T follicular helper cell (primary cell): ENCODE data around the gene ALDH3B2.
"Not testable (repeated sequence)": the region's sequence is repeated elsewhere in the genome, so short reads cannot be mapped to it uniquely, and the experiment has no call there.

Source experiments
- DNase-seq: peaks from one replicate; pipeline ENCODE4 v3.0.0-alpha.2; 2020; ENCODE audit warnings: low read depth

ALDH3B2 gene

DNA sequence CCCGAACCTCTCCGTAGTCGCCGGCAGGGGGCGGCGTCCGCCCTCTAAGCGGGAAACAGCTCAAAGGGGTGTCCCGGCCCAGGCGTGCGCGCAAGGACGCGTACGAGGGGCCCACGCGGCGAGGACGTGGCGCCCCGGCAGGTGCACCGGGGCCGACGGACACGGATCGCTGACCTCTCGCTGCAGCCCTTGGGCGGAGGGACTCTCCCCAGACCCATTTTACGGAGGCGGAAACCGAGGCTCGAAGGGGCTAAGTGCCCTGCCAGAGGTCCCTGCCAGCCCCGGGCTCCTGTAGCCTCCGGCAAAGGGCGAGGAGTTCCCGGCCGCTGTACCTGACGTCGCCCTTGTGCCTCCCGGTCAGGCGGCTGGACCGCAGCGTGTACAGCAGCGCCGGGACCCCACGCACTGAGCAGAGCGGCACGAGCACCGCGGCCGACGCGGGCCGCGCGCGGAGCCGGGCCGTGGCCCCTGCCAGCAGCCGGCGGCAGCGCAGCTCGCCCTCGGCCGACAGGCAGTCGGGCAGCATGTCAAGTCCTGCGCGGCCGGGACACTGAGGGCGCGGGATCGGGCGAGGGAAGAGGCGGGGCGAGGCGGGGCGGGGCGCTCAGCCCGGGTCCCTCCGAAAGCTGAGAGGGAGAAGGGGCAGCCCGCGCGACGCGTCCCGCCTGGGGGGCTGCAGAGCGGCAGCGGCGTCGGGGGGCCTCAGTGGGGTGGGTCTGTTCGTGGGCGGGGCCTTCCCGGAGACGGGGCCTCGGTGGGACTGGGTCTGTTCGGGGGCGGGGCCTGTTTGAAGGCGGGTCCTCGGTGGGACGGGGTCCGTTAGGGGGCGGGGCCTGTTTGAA lies 44.8 kb downstream of the ALDH3B2 start, which contains the start of gene NUDT8:
TSS of gene NUDT8 (minus strand) at position 552 of the 842 bp plus-strand sequence. CDS start at position 526, 26 bp downstream.
- DNase-seq, result peak; percentile 80

- no peak for DNase-seq
Observed at GRCh38 chr11:67628710-67629385, 45.6 kb downstream of the ALDH3B2 start.

DNA sequence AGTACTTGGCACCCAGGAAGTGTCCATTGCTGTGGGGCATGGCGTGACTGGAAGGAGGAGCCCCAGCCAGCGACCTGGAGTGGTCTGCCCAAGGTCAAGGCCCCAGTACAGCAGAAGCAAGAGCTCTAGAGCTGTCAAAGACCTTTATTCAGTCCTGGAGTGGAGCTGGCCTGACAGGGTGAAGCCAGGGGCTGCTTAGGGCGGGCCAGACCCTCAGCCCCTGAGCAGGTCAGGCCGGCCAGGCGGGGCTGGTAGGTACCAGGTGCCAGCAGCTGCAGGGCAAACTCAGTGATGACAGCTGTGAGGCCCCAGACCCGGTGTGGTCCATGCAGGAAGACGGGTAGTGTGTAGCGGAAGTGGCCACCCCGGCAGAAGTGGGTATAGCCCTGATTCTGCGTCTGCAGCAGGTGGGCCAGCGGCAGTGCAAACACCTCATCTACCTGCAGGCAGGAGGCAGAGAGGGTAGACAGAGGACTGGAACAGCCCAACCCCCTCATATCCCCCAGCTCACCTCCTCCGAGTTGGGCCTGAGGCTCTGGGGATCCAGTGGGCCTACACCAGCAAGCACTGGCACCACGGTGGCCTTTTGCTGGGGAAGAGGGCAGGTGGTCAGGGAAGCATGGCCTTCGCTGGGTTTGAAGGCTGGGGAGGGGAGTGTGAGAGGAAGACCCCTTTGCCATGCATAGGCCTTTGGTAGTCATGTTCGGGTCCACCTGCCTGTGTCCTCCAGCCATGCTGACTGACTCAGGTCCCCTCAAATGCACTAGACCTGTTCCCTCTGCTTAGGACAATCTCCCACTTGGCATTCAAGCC lies 46.4 kb downstream of the ALDH3B2 start:
- DNase-seq, result no peak

- no peak for DNase-seq
Observed at GRCh38 chr11:67627441-67627811, 47.0 kb downstream of the ALDH3B2 start.

DNA sequence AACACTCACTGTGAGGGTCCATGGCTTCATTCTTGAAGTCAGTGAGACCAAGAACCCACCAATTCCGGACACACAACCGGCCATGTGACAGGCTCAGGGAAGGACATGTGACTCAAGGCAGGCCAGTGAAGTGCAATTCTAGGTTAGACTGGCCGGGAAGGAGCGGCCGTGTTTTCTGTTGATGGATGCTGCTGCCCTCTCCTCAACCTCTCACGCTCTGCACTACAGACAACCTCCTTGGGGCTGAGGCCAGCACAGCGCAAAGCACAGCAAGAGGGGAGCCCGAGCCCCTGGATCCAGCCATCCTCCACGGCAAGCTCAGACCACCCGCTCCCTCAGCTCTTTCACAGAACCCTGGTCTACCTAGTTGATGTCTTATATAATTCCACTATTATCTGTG lies 47.5 kb downstream of the ALDH3B2 start:
- no peak for DNase-seq

GRCh38 chr11:67626131-67626833 lies 48.1 kb downstream of the ALDH3B2 start:
- DNase-seq, result not testable (repeated sequence)

DNA sequence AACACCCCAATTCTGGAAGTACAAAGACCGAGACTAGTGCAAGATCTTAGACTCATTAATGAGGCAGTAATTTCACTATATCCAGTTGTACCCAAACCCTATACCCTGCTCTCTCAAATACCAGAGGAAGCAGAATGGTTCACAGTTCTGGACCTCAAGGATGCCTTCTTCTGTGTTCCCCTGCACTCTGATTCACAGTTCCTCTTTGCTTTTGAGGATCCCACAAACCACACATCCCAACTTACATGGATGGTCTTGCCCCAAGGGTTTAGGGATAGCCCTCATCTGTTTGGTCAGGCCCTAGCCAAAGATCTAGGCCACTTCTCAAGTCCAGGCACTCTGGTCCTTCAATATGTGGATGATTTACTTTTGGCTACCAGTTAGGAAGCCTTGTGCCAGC lies 50.6 kb downstream of the ALDH3B2 start:
- not testable (repeated sequence) for DNase-seq

- DNase-seq, result not testable (repeated sequence)
Observed at GRCh38 chr11:67622905-67623304, 51.5 kb downstream of the ALDH3B2 start.

DNA sequence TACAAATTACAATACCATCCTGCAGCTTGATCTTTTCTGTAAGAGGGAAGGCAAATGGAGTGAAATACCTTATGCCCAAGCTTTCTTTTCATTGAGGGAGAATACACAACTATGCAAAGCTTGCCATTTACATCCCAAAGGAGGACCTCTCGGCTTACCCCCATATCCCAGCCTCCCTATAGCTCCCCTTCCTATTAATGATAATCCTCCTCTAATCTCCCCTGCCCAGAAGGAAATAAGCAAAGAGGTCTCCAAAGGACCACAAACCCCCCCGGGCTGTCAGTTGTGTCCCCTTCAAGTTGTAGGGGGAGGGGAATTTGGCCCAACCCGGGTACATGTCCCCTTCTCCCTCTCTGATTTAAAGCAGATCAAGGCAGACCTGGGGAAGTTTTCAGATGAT lies 52.5 kb downstream of the ALDH3B2 start:
- not testable (repeated sequence) for DNase-seq

DNA sequence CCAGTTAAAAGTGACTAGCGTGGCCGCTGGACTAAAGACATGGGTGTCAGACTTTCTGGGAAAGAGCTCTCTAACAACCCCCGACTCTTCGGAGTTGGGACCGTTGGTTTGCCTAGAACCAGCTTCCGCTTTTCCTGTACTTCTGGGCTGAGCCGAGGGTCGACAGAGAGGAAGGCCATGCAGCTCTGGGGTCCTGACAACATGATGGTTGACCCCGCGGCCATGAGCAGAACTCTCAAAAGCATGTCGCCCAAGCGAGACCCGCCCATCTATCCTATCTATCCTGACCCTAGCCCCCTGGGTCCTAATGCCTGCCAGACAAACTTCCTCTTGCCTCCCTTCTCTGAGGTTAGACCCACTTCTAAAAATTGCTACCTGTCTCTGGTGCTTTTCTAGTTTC lies 53.8 kb downstream of the ALDH3B2 start:
- not testable (repeated sequence) for DNase-seq

DNA sequence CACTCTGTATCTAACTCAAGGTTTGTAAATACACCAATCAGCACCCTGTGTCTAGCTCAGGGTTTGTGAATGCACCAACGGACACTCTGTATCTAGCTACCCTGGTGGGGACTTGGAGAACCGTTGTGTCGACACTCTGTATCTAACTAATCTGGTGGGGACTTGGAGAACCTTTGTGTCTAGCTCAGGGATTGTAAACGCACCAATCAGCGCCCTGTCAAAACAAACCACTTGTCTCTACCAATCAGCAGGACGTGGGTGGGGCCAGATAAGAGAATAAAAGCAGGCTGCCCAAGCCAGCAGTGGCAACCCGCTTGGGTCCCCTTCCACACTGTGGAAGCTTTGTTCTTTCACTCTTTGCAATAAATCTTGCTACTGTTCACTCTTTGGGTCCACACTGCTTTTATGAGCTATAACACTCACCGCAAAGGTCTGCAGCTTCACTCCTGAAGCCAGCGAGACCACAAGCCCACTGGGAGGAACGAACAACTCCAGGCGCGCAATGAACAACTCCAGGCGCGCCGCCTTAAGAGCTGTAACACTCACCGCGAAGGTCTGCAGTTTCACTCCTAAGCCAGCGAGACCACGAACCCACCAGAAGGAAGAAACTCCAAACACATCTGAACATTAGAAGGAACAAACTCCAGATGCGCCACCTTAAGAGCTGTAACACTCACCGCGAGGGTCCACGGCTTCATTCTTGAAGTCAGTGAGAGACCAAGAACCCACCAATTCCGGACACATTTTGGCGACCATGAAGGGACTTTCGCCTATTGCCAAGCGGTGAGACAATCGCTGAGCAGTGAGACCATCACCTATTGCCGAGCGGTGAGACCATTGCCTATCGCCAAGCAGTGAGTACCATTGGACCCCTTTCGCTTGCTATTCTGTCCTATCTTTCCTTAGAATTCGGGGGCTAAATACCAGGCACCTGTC lies 54.5 kb downstream of the ALDH3B2 start:
- not testable (repeated sequence) for DNase-seq

- not testable (repeated sequence) for DNase-seq
Observed at GRCh38 chr11:67618901-67619659, 55.3 kb downstream of the ALDH3B2 start.

- no peak for DNase-seq
Observed at GRCh38 chr11:67617243-67617953, 57.0 kb downstream of the ALDH3B2 start.

DNA sequence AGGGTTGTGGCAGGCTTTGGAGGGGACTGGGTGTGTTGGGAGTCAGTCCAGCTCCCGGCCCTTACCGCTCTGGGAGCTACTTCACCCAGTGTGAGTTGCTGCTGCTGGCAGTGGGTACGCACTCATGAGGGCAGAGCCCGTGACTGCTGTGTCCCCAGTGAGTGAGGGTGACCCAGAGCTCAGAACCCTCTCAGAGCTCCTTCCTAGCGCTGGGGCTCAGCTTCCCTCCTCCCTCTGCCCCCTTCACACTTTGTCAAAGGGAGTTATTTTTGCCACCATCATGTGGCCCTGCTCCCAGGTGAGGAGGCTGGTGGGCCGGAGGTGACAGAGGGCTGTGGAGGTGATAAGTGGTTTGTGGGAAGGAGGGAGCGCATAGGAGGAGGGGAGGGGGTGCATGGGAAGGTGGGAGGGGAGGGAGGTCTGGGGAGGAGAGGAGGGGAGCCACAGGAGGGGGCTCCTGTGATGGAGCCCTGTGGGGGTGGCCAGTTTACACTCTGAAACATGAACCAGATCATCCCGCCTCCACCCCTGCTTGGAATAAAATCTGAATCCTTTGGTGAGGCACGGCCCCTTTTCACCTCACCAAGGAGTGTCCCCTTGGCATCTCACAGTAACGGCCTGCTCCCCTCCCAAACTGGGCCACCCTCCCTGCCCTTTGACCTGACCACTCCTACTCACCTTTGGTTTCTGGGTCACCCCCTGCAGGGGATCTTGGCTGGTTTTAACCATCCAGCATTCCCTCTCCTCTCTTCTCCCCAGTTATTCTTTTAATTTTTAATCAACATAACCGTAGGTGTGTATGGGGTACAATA lies 57.8 kb downstream of the ALDH3B2 start:
- no peak for DNase-seq

GRCh38 chr11:67615728-67616430 lies 58.5 kb downstream of the ALDH3B2 start:
- DNase-seq, result no peak

GRCh38 chr11:67614730-67615714 lies 59.4 kb downstream of the ALDH3B2 start:
- no peak for DNase-seq
